Upper lobe of right lung (tissue), 1 donor: ENCODE data around the gene GALNT16. TPM values are rescaled to one million over a fixed set of nuclear protein-coding genes. Genes with fewer than 3 reads are reported as not detected.
A peak's percentile ranks its signal among the peaks of the same experiment; 100 is the strongest.

Experiments
- ATAC-seq: fragments of 200-7000 bp; cut with Tn5 transposase; one replicate; pipeline ENCODE4 v1.9.1; 2020; ENCODE audit warnings: mild to moderate bottlenecking, moderate library complexity
- DNase-seq: peaks from one replicate; pipeline ENCODE4 v3.0.0-alpha.2; 2020
- H3K27ac ChIP-seq: fragments of 200-600 bp; one replicate; pipeline ENCODE4 v1.8.0; 2022
- H3K27me3 ChIP-seq: fragments of 200-600 bp; one replicate; pipeline ENCODE4 v1.8.0; 2022; ENCODE audit warnings: mild to moderate bottlenecking
- H3K36me3 ChIP-seq: fragments of 200-600 bp; one replicate; pipeline ENCODE4 v1.8.0; 2022
- H3K4me1 ChIP-seq: fragments of 200-600 bp; one replicate; pipeline ENCODE4 v1.8.0; 2022
- H3K4me3 ChIP-seq: fragments of 200-600 bp; one replicate; pipeline ENCODE4 v1.8.0; 2022; ENCODE audit warnings: mild to moderate bottlenecking
- H3K9me3 ChIP-seq: fragments of 200-600 bp; one replicate; pipeline ENCODE4 v1.8.0; 2022
- intact Hi-C: fragments of 100-400 bp; cut with DNase I; formaldehyde crosslinking; loops from one replicate; pipeline ENCODE4 v1.11.0; 2022
- total RNA-seq: library from RNA; stranded (reverse); fragmentation: NEBNext Ultra II Directional; extraction: Animal tissue kit (Norgen Biotek cat#: 25700); gene quantifications from one replicate; pipeline ENCODE4 v1.2.1, GENCODE V29; 2021
- TF ChIP-seq, protein P1 (sequence below): fragments of 200-600 bp; IDR thresholded peaks from one replicate; pipeline ENCODE4 v1.8.0; 2022; ENCODE audit warnings: antibody characterized with exemption
- donor health status: DM: no; HTN: yes; CAD: no; lungs with severe emphysema.

The GALNT16 gene
- total RNA-seq, 1 donor from 2014 or later, result 3.0 TPM

DNA sequence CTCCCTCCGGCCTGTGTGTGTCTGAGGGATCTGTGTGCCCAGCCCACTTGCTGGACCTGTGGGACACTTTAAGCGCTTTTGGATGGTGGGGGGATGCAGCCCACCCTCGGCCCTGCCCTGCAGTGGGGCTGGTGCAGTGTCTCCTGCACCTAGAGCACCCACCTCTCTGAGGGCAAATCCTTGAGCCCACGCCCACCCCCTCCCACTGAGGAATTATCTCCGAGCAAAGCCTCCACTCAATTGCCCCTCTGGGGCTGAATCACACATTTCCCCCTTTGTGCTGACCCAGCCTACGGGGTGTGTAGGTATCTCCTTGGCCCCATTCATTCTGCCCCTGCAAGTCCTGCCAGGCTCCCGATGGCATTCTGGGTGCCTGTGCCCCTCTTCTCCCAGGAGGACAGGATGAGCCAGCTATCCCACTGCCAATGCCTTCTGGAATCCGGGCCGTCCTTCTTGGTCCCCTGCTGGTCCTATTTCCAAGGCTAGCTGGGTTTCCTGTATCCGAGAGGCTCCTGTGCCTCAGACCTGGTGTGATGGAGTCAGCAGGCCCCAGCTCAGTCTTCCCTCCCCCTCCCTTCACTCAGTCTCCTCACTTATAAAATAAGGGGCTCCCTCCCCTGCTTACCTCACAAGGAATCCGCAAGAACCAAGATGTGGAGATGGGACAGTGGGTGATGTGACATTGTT is 89.3 kb downstream of the GALNT16 start:
- no peak overlapping the region for H3K4me3 ChIP-seq
- intact Hi-C loops, result no loop called here
- no peak overlapping the region for H3K27ac ChIP-seq
- no peaks in the 10 kb centered on the region for H3K9me3 ChIP-seq
- no peaks in the 10 kb centered on the region for H3K4me1 ChIP-seq
- no peak for DNase-seq
- H3K27me3 ChIP-seq, result no peaks in the 10 kb centered on the region
- TF ChIP-seq, protein P1, sequence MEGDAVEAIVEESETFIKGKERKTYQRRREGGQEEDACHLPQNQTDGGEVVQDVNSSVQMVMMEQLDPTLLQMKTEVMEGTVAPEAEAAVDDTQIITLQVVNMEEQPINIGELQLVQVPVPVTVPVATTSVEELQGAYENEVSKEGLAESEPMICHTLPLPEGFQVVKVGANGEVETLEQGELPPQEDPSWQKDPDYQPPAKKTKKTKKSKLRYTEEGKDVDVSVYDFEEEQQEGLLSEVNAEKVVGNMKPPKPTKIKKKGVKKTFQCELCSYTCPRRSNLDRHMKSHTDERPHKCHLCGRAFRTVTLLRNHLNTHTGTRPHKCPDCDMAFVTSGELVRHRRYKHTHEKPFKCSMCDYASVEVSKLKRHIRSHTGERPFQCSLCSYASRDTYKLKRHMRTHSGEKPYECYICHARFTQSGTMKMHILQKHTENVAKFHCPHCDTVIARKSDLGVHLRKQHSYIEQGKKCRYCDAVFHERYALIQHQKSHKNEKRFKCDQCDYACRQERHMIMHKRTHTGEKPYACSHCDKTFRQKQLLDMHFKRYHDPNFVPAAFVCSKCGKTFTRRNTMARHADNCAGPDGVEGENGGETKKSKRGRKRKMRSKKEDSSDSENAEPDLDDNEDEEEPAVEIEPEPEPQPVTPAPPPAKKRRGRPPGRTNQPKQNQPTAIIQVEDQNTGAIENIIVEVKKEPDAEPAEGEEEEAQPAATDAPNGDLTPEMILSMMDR, result no peak
- no peaks in the 10 kb centered on the region for H3K36me3 ChIP-seq
- ATAC-seq, result no peak

DNA sequence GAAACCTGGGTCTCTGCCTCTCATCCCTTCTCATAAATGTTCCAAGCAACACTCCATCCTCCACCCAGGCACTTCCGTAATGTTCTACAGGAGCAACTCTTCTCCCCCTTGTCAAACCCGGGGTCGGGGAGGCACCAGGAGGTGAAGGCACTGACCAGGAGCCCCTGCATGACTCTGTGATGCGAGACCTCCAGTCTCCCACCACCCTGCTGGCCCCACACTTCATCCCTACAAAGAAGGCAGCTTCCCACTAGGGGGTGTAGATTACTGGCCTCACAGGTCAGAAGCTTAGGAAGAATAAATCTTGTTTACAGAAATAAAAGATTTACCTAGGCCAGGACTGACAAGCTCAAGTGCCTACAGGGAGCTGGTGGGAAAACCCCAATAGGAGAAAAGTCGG is 90.9 kb downstream of the GALNT16 start:
- Histone ChIP-seq H3K4me1 (no peaks in the 10 kb centered on the region), H3K27ac (no peak overlapping the region), H3K4me3 (no peak overlapping the region), H3K27me3 (no peaks in the 10 kb centered on the region), H3K36me3 (no peaks in the 10 kb centered on the region), H3K9me3 (no peaks in the 10 kb centered on the region)
- intact Hi-C loops, result loop anchor here (10.0 kb wide), 1 partner anchor 106 kb away; no protein-coding TSS in a partner anchor
- DNase-seq, result no peak
- TF ChIP-seq, protein P1, result no peak
- ATAC-seq, result no peak

DNA sequence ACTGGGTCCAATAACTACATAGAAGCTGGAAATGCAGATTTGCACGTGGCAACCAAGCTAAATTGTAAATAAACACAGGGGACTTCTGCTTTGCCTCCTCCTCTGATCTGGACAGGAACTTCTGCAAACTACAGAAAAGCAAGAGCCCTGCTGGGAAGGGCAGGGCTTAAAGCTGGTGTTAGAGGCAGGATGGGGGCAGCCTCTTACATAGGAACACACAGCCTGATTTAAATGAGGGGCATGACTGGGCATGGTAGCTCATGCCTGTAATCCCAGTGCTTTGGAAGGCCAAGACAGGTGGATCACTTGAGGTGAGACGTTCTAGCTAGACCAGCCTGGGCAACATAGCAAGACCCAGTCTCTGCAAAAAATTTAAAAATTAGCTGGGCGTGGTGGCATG is 91.4 kb downstream of the GALNT16 start:
- Histone ChIP-seq H3K27me3 (no peaks in the 10 kb centered on the region), H3K4me1 (no peaks in the 10 kb centered on the region), H3K4me3 (no peak overlapping the region), H3K36me3 (no peaks in the 10 kb centered on the region), H3K9me3 (no peaks in the 10 kb centered on the region), H3K27ac (no peak overlapping the region)
- ATAC-seq (peak; percentile 45), DNase-seq (no peak)
- TF ChIP-seq, protein P1, result no peak
- intact Hi-C loops, result loop anchor here (10.0 kb wide), 1 partner anchor 107 kb away; no protein-coding TSS in a partner anchor

DNA sequence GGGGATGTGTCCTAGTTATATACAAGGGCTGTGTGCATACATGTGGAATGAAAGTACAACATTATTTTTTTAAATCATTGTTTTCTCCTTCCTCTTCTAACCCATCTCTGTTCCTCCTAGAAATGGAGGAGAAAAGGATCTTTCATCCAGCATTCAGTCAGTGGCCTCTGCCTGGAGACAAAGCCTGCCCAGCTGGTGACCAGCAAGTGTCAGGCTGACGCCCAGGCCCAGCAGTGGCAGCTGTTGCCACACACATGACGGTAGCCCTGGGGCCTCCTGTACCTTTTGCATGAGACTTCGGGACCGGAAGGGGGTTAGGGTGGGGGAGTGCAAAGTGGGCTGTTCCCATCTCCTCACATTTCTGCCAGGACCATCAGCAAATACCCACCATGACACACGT is 92.0 kb downstream of the GALNT16 start:
- Histone ChIP-seq H3K4me1 (no peaks in the 10 kb centered on the region), H3K9me3 (no peaks in the 10 kb centered on the region), H3K27ac (no peak overlapping the region), H3K27me3 (no peaks in the 10 kb centered on the region), H3K4me3 (no peak overlapping the region), H3K36me3 (no peaks in the 10 kb centered on the region)
- TF ChIP-seq, protein P1, result no peak
- ATAC-seq (no peak), DNase-seq (no peak)
- intact Hi-C loops, result loop anchor here (10.0 kb wide), 1 partner anchor 107 kb away; no protein-coding TSS in a partner anchor

DNA sequence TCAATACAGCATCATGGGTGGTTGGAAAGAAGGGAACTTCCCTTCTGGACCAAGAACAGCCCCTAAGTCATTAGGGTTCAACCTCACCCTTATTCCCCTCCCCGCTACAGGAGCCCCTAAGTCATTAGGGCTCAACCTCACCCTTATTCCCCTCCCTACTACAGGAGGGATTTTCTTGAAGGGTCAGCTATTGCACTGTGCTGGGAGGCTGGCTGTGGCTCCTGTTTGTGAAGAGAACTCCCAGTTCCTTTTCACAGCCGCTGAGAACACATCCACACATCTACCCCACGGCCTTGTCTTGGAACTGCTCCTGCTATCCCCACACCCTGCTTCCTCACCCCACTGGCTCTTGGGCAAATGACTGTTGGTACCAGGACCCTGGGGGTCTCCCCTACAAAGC is 93.2 kb downstream of the GALNT16 start:
- Histone ChIP-seq H3K9me3 (no peaks in the 10 kb centered on the region), H3K4me1 (no peaks in the 10 kb centered on the region), H3K27ac (no peak overlapping the region), H3K4me3 (no peak overlapping the region), H3K36me3 (no peaks in the 10 kb centered on the region), H3K27me3 (no peaks in the 10 kb centered on the region)
- ATAC-seq (no peak), DNase-seq (no peak)
- intact Hi-C loops, result loop anchor here (10.0 kb wide), 1 partner anchor 108 kb away; no protein-coding TSS in a partner anchor
- TF ChIP-seq, protein P1, result no peak
